Heart left ventricle (tissue), 13 donors: ENCODE measurements around the gene TBX2.

Source experiments
- POLR2A ChIP-seq, 2 donors: fragments of 450-650 bp; IDR thresholded peaks; one replicate each; pipeline ENCODE4 v1.6.1; 2017; ENCODE audit warnings: antibody characterized with exemption in 2 of 2, mild to moderate bottlenecking in 2 of 2, moderate library complexity in 2 of 2
- TF ChIP-seq, protein P1 (sequence below), 12 donors: fragments of 200-600 bp; sonication (generic) in 4 of 12; IDR thresholded peaks; one replicate each; pipeline versions ENCODE4 v1.5.0 to v1.8.0; 2018 to 2022; ENCODE audit warnings: antibody characterized with exemption in 12 of 12, mild to moderate bottlenecking in 5 of 12
- donor health status: ischemic (EF 13 %, LVEDD 7.1; RV severe dilation, severe dysfunction).
- donor health status: DM: no; HTN: yes; CAD: no.
- donor health status: DM: no; HTN: no; CAD: no.
- donor health status: ischemic (EF 25% LVEDD 6.9; RV normal size, moderate dysfunction).
- donor health status: ischemic (EF 25% LVEDD 5.7; RV mildly dilated, moderate dysfunction).
- donor health status: ischemic (EF 35%, LVEDD 5.7; RV mildly dilated, moderate dysfunction).
- donor health status: nonischemic (EF 11% LVEDD 7.7; RV severe dilation, severe dysfunction).
- donor health status: DM: yes; HTN: yes; CAD: no.
- donor health status: PGD.
- donor health status: ischemic (EF 29% LVEDD 5.4; RV normal size, mild dysfunction).
- donor health status: nonischemic (EF 23%, LVEDD 6.1; RV moderate dilation, normal function).

DNA sequence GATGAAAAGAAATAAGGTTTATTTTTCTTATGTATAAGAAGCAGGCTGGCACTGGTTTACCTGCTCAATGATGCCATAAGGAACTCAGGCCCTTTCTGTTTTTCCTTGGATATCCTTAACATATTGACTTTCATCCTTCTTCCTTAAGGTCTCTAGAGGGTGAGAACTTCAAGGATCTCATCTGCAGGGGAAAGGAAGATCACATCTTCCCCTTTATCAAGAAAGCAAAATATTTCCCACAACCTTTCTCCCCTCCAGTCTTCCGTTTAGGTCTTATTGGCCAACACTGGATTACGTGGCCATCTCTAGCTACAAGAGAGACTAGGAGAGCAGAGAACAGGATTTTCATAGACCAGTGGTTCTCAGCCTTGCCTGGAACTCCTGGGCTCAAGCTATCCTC, 48.4 kb downstream of the TBX2 start:
- TF ChIP-seq, protein P1, sequence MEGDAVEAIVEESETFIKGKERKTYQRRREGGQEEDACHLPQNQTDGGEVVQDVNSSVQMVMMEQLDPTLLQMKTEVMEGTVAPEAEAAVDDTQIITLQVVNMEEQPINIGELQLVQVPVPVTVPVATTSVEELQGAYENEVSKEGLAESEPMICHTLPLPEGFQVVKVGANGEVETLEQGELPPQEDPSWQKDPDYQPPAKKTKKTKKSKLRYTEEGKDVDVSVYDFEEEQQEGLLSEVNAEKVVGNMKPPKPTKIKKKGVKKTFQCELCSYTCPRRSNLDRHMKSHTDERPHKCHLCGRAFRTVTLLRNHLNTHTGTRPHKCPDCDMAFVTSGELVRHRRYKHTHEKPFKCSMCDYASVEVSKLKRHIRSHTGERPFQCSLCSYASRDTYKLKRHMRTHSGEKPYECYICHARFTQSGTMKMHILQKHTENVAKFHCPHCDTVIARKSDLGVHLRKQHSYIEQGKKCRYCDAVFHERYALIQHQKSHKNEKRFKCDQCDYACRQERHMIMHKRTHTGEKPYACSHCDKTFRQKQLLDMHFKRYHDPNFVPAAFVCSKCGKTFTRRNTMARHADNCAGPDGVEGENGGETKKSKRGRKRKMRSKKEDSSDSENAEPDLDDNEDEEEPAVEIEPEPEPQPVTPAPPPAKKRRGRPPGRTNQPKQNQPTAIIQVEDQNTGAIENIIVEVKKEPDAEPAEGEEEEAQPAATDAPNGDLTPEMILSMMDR (IDR thresholded peaks at IDR 0.05): no peak
- TF ChIP-seq POLR2A (IDR thresholded peaks at IDR 0.05): no peak
